Stomach (tissue), 9 donors: ENCODE measurements around the gene H2BK1. TPM values are rescaled to one million over a fixed set of nuclear protein-coding genes. Genes with fewer than 3 reads are reported as not detected.

ENCODE experiments used
- DNase-seq, 2 donors: peaks; one replicate each; pipeline versions ENCODE4 v3.0.0 to v3.0.0-alpha.2; 2013 to 2019
- H3K27ac ChIP-seq, 5 donors: fragments of 200-600 bp in 4 of 5; sonication (generic) in 4 of 5; one replicate each; pipeline ENCODE4 v1.5.1; 2013 to 2019; ENCODE audit warnings: mild to moderate bottlenecking in 1 of 5, moderate library complexity in 1 of 5
- H3K27me3 ChIP-seq, 3 donors: fragments of 200-600 bp; sonication (generic); one replicate each; pipeline ENCODE4 v1.5.1; 2017 to 2019; ENCODE audit warnings: mixed run types in 1 of 3
- H3K36me3 ChIP-seq, 4 donors: fragments of 200-600 bp; sonication (generic); 1 replicate in 3 of 4; 2 replicates in 1 of 4; pipeline ENCODE4 v1.5.1; 2016 to 2019
- H3K4me1 ChIP-seq, 4 donors: fragments of 200-600 bp; sonication (generic); one replicate each; pipeline ENCODE4 v1.5.1; 2016 to 2019
- H3K4me3 ChIP-seq, 4 donors: fragments of 200-600 bp; sonication (generic) in 3 of 4; one replicate each; pipeline ENCODE4 v1.5.1; 2016 to 2019; ENCODE audit warnings: mild to moderate bottlenecking in 1 of 4
- H3K9me3 ChIP-seq, 4 donors: fragments of 200-600 bp; sonication (generic); one replicate each; pipeline ENCODE4 v1.5.1; 2016 to 2019
- CTCF ChIP-seq, 7 experiments: fragments of 450-650 bp in 4 of 7; fragments of 200-600 bp in 3 of 7; sonication (generic) in 3 of 7; IDR thresholded peaks; one replicate each; pipeline ENCODE4 v1.5.1; 2016 to 2019; ENCODE audit warnings: antibody characterized with exemption in 7 of 7, control low read depth in 2 of 7, mild to moderate bottlenecking in 1 of 7
- EP300 ChIP-seq: sonication (generic); formaldehyde crosslinking; IDR thresholded peaks from one replicate; pipeline ENCODE4 v1.6.1; 2017; ENCODE audit warnings: antibody characterized with exemption
- POLR2A ChIP-seq, 4 donors: fragments of 450-650 bp; IDR thresholded peaks; one replicate each; pipeline ENCODE4 v1.6.1; 2016; ENCODE audit warnings: antibody characterized with exemption in 4 of 4, control low read depth in 2 of 4, mild to moderate bottlenecking in 1 of 4, moderate library complexity in 1 of 4
- POLR2AphosphoS5 ChIP-seq, 3 donors: sonication (generic); formaldehyde crosslinking; IDR thresholded peaks; one replicate each; pipeline ENCODE4 v1.6.1; 2016; ENCODE audit warnings: antibody characterized with exemption in 3 of 3
- WGBS, 5 donors: extraction: QIAGEN DNeasy Blood & Tissue Kit in 3 of 5; methylation state at CpG; one replicate each; pipeline versions ENCODE4 v1.1.5 to v1.1.7; 2013 to 2018; 5-methylcytosine and 5-hydroxymethylcytosine counted together
- intact Hi-C: fragments of 100-400 bp; cut with DNase I; formaldehyde crosslinking; loops from one replicate; pipeline ENCODE4 v1.15.1; 2023; ENCODE audit warnings: low total_unique reads
- polyA plus RNA-seq, 3 donors: library from polyadenylated mRNA; stranded (reverse); fragments of 200-250 nt; gene quantifications; one replicate each; pipeline ENCODE4 v1.2.3, GENCODE V29; 2013
- total RNA-seq, 5 donors: library from RNA; depleted of rRNA; stranded (reverse); fragments of >200 nt; gene quantifications; one replicate each; pipeline versions ENCODE4 v1.1.0 to v1.2.3, GENCODE V29; 2014 to 2016
- donor health status: healthy with polysubstance abuse.
- donor health status: Bipolar disorder and iron deficiency.
- donor health status: healthy.

The H2BK1 gene
- total and polyA plus RNA-seq, 8 donors: not detected

DNA sequence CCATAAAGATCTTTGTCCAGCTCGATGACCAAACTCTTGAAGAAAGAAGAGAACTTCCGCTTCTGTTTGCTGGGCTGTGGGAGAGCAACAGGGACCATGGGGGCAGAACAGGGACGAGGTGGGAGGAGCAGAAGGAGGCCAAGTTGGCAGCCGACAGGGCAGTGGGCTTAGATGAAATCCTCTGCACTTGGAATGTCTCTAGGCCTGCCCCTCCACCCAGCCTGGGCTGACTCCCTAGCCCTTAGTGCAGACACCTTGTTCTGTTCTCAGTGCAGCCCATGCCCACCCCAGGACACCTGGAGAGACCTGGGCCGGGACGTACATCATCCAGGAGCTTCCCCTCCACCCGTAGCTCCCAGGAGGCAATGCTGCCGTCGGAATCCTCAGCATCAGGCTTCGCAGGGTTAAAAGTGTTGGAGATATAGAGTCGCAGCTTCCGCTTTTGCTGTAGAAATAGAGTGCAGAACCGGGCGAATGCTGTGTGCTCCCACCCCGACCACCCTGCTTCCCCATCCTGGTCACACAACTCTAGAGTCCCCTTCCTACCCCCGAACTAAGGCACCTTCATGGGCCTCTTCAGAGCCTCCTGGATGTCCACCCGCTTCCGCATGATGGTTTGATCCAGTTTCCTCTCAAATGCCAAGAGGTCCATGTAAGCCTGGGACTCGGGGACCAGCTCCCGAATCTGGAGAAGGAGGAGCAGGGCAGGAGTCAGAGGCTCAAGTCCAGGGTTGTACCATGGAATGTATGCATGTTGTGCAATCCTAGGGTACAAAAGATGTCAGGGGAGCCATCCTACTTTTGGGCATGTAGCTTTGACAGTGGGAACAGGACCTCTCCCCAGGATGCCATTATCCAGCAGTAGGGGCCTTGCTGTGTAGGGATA, 32.1 kb upstream of the H2BK1 start:
- 61 to 80% (median 69%) methylated on average over 18 to 20 of the region's 20 CpGs for WGBS, 5 donors
- DNase-seq: no peak
- TF ChIP-seq EP300: no peak
- no peak for TF ChIP-seq POLR2AphosphoS5 (IDR thresholded peaks at IDR 0.05)
- TF ChIP-seq CTCF (IDR thresholded peaks at IDR 0.05): no peak
- TF ChIP-seq POLR2A (IDR thresholded peaks at IDR 0.05): no peak
- no peak overlapping the region for H3K4me3 ChIP-seq
- H3K27ac ChIP-seq: peak overlapping the region in 1 of 5 donors; percentile 14
- H3K9me3 ChIP-seq: no peaks in the 10 kb centered on the region
- peaks cover 31 to 57% (median 48%) of the 10 kb centered on the region in 4 donors for H3K4me1 ChIP-seq
- intact Hi-C loops: loop anchor here (10.0 kb wide), 1 partner anchor 62 kb away; no protein-coding TSS in a partner anchor
- peaks cover 15 to 53% (median 50%) of the 10 kb centered on the region in 4 donors for H3K36me3 ChIP-seq
- H3K27me3 ChIP-seq: peaks cover 0 to 29% (median 15%) of the 10 kb centered on the region in 3 donors

DNA sequence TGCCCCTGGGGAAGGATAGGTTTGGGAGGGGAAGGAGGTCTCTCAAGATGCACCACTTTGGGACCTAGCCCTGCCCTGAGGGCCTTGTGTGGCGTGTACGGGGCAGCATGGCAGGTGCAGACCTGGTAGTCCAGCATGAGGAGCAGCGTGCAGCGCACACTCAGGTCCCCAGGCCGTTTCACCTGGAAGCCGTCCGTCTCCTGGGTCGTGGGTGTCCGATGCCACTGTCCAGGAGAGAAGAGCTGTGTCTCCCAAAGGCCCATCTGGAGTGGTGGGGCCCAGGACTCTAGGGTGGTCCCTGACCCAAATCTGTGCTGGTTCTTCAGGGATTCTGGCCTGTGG, 31.4 kb upstream of the H2BK1 start:
- Histone ChIP-seq H3K4me3 (no peak overlapping the region), H3K27ac (no peak overlapping the region), H3K27me3 (peaks cover 0 to 22% (median 15%) of the 10 kb centered on the region in 3 donors), H3K9me3 (no peaks in the 10 kb centered on the region), H3K4me1 (peaks cover 24 to 51% (median 41%) of the 10 kb centered on the region in 4 donors), H3K36me3 (peaks cover 17 to 60% (median 57%) of the 10 kb centered on the region in 4 donors)
- TF ChIP-seq CTCF (IDR thresholded peaks at IDR 0.05): no peak
- 74 to 96% (median 91%) methylated on average over 8 to 9 of the region's 9 CpGs for WGBS, 5 donors
- intact Hi-C loops: loop anchor here (10.0 kb wide), 1 partner anchor 63 kb away; no protein-coding TSS in a partner anchor
- DNase-seq: no peak

DNA sequence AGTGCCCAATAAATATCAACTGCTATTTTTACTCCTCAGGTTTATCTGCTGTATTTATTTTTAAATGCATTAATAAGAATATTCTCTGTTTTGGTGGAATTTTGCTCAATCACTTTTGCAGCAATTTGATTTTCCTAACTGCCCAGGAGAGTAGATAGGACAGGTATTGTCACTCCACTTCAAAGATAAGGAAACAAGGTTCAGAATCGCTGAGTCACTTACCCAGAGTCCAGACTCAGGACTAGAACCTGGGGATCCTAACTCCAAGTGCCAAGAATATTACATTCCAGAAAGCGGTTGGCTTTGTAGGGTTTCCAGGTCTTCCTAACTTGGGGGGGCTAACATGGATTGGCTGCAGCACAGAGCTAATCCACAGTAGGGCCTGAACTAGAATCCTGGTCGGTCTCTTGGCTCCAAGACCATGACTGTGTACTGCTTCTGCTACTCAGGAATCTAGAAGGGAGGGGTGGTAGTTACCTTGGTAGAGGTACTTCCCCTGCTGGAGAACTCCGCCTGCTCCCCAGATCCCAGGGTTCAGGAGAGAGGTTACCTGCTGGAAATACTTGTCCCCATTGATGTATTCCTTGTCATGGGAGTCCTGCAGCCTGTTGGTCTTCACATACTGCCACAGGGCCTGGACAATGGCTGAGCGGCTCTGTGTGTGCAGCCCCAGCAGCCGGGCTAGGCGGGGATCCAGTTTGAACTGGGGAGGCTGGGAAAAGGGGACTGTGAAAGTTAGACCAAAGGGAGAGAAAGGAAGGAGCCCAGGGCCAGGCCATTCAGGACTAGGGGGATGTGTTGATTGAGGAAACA, 30.9 kb upstream of the H2BK1 start:
- Histone ChIP-seq H3K9me3 (no peaks in the 10 kb centered on the region), H3K4me1 (peaks cover 24 to 48% (median 36%) of the 10 kb centered on the region in 4 donors), H3K27me3 (peaks cover 0 to 16% (median 12%) of the 10 kb centered on the region in 3 donors), H3K27ac (no peak overlapping the region), H3K36me3 (peaks cover 17 to 65% (median 62%) of the 10 kb centered on the region in 4 donors), H3K4me3 (no peak overlapping the region)
- 75 to 81% (median 80%) methylated on average over 4 to 7 of the region's 7 CpGs for WGBS, 5 donors
- TF ChIP-seq CTCF (IDR thresholded peaks at IDR 0.05) (no peak), POLR2AphosphoS5 (IDR thresholded peaks at IDR 0.05) (no peak), POLR2A (IDR thresholded peaks at IDR 0.05) (no peak), EP300 (no peak)
- DNase-seq: no peak
- intact Hi-C loops: loop anchor here (10.0 kb wide), 1 partner anchor 64 kb away; no protein-coding TSS in a partner anchor

DNA sequence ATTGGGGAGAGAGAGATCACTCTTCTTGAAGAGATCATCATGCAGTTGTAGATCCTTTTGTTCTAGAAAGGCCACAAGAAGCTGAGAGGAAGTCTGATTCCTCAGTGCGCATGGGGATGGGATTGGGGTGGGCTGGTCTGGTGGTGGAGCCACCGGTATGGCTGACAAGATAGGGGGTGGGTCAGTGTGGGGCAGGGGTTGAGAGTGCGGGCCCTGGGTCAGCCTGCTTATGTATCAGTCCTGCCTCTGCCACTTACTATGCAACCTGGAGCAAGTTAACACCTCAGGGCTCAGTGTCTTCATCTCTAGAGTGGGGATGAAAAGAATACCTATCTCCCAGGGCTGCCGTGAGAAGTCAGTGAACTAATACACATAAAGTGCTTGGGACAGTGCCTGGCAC, 30.2 kb upstream of the H2BK1 start:
- peaks cover 0 to 10% (median 9%) of the 10 kb centered on the region in 3 donors for H3K27me3 ChIP-seq
- H3K27ac ChIP-seq: no peak overlapping the region
- peaks cover 19 to 71% (median 68%) of the 10 kb centered on the region in 4 donors for H3K36me3 ChIP-seq
- no peaks in the 10 kb centered on the region for H3K9me3 ChIP-seq
- H3K4me1 ChIP-seq: peaks cover 20 to 48% (median 29%) of the 10 kb centered on the region in 4 donors
- TF ChIP-seq EP300 (no peak), POLR2AphosphoS5 (IDR thresholded peaks at IDR 0.05) (no peak), POLR2A (IDR thresholded peaks at IDR 0.05) (no peak), CTCF (IDR thresholded peaks at IDR 0.05) (no peak)
- no peak overlapping the region for H3K4me3 ChIP-seq
- intact Hi-C loops: loop anchor here (10.0 kb wide), 1 partner anchor 64 kb away; no protein-coding TSS in a partner anchor
- 69 to 84% (median 76%) methylated on average over 4 of the region's 4 CpGs for WGBS, 5 donors
- no peak for DNase-seq
